ENCODE data around the gene ARL5C.
"Not testable (repeated sequence)": the region's sequence is repeated elsewhere in the genome, so short reads cannot be mapped to it uniquely, and the experiment has no call there.

Gene ARL5C

DNA sequence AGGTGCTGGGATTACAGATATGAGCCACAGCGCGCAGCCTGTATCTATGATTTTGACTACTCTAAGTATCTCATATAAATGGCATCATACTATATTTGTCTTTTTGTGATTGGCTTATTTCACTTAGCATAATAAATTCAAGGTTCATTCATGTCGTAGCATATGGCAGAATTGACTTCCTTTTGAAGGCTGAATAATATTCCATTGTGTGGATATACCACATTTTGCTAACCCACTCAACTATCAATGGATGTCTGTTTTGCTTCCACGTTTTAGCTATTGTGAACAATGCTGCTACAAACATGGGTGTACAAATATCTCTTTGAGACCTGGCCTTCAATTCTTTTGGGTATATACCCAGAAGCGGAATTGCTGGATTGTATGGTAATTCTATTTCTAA, 24.7 kb downstream of the ARL5C start:
- DNase-seq (ENCODE audit: low read depth): no peak

GRCh38 chr17:39139561-39139960, 26.4 kb downstream of the ARL5C start:
- no peak for DNase-seq (ENCODE audit: low read depth)

DNA sequence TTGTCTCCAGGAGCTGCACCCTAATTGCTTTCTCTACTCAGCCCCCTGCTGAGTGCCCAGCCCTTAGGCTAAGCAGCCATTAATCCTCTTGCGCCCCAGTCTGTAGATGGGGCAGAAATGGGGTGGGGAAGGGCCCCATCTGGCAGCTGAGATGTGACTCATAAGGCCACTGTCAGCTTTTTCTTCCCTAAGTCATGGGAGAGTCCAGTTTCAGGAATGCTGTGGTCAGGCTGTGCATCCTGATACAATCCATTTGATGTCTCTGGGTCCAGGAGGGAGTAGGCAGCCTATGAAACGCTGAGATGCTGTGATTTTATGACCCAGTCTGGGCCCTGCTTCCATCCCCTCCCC, 26.8 kb downstream of the ARL5C start:
- no peak for DNase-seq (ENCODE audit: low read depth)

DNA sequence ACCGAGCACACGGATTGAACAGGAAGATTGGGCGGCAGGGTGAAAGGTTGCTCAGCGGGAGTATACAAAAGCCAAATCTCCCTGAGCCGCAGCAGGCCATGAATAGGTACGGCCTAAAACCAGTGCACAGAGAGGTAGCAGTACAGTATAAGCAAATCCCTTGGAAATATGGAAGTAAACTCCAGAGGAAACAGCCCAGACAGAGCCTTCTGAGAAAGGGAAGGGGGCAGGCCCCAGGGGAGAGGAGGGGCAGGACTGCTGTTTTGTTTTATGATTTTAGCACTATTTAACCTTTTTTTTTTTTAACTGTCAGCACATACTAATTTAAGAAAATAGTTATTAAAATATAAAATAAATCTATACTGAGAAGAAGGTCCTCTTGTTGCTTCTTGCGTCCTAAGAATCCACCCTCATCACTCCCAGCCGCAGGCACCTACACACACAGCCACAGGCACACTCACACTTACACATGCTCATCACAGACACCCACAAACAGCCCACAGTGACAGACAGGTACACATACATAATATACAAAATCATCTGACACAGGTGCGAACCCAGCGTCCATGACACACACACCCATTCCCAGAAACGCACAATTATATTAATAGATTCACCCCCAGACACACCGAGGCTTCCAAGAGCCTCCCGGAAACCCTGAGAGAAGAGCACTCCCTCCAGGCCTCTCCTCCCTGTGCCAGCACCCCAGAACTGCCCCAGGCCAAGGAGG, 27.4 kb downstream of the ARL5C start:
- DNase-seq (ENCODE audit: low read depth): no peak

DNA sequence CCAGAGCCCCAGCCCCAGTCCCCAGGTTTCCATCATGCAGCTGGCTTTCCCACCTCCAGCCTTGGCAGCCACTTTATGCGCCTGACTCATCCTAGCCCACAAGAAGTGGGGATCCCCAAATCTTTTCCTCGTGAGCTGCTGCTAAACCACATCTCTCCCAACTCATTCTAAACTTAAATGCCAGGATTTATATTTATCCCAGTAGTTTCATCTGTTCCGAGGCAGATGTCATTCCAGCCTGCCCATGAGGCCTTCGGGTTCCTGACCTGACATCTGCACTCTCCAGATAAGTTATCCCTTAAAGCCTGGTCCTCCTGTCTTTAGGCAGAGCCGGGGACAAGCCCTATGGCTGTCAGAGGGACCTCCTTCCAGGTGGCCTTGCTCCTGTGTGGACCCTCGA, 31.1 kb downstream of the ARL5C start:
- DNase-seq (ENCODE audit: low read depth): no peak

GRCh38 chr17:39132192-39132610, 33.8 kb downstream of the ARL5C start:
- no peak for DNase-seq (ENCODE audit: low read depth)

GRCh38 chr17:39131616-39132015, 34.3 kb downstream of the ARL5C start:
- DNase-seq (ENCODE audit: low read depth): no peak

GRCh38 chr17:39130205-39130604, 35.8 kb downstream of the ARL5C start:
- no peak for DNase-seq (ENCODE audit: low read depth)

DNA sequence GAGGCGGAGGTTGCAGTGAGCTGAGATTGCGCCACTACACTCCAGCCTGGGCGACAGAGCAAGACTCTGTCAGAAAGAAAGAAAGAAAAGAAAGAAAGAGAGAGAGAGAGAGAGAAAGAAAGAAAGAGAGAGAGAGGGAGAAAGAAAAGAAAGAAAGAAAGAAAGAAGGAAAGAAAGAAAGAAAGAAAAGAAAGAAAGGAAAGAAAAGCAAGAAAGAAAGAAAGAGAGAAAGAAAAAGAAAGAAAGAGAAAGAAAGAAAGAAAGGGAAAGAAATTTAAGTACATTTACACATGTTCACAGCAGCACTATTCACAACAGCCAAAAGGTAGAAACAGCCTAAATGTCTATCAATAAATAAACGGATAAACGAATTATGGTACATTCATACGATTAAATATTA, 36.4 kb downstream of the ARL5C start:
- DNase-seq (ENCODE audit: low read depth): not testable (repeated sequence)

GRCh38 chr17:39126436-39126835, 39.5 kb downstream of the ARL5C start:
- DNase-seq (ENCODE audit: low read depth): no peak

GRCh38 chr17:39125143-39125875, 40.7 kb downstream of the ARL5C start:
- no peak for DNase-seq (ENCODE audit: low read depth)

DNA sequence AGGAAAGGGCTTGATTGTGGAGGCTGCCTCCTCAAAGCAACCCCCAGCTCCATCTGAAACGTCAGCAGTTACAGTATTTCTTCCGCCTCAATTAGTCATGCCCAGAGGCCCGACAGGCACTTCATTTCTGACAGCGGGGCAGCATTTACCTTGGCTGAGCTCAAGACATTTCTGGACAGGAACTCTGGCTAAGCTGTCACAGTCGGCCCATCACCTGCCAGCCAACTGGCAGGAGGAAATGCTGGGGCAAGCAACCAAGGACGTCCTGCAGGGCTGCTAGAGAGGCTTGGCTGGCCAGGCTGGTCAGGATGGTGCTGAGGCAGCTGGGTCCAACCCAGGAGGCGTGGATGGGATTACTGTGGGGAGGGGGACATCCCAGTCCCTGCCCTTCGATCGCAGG, 42.3 kb downstream of the ARL5C start:
- DNase-seq (ENCODE audit: low read depth): no peak

GRCh38 chr17:39122991-39123390, 43.0 kb downstream of the ARL5C start:
- no peak for DNase-seq (ENCODE audit: low read depth)

DNA sequence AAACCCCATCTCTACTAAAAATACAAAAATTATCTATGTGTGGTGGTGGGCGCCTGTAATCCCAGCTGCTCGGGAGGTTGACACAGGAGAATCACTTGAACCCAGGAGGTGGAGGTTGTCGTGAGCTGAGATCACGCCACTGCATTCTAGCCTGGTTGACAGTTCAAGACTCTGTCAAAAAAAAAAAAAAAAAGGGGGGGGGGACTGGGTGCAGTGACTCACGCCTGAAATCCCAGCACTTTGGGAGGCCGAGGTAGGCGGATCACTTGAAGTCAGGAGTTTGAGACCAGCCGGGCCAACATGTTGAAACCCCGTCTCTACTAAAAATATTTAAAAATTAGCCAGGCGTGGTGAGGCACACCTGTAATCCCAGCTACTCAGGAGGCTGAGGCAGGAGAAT, 44.0 kb downstream of the ARL5C start:
- DNase-seq (ENCODE audit: low read depth): not testable (repeated sequence)

DNA sequence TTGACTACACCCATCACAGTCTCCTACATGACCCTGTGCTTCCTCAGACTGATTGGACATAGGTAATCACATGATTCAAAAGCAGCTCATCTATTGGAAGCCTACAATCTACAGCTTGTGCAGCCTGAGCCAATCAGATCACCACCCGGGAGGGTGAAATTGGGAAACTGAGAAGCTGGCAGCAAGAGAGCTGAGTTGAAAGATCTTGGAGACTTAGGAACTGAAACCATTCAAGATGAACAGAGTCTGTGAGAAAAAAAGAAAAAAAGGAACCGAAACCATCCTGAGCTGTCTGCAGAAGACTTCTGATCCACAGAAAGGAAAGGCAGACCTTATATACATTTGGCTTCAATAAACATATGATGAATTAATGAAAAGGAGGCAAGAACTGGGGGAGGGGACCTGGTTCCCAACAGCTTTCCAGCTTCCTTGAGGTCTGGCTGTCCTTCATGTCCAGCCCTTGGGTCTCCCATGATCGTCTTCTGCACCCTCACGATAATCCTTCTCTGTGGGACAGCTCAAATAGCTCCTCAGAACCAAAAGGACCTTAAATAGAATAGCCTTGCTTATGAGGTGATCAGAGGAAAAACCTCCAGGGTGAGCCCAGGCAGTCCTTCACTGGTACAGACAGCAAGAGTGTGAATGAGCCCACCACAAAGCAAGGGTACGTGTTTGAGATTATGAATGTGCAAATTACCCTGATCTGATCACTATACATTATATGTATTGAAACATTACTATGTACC, 47.1 kb downstream of the ARL5C start:
- no peak for DNase-seq (ENCODE audit: low read depth)

DNA sequence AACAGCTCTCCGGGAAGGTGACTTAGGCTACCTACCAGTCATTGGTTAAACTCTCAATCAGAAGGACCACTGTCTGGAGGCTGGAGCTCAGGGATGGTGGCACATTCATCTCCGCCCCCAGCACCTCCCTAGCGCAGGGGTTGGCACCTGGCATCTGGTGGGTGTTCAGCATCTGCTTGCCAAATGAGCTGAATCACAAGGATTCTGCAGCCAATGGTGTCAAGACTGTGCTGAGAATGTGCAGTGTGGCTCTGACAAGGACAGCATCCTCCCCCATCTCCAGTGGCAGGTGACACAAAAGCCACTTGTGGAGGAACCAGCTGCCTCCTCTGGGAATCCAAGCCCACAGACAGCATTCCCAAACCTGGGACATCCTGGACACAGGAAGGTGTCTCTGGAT, 49.7 kb downstream of the ARL5C start:
- no peak for DNase-seq (ENCODE audit: low read depth)

GRCh38 chr17:39115135-39115534, 50.8 kb downstream of the ARL5C start:
- no peak for DNase-seq (ENCODE audit: low read depth)

DNA sequence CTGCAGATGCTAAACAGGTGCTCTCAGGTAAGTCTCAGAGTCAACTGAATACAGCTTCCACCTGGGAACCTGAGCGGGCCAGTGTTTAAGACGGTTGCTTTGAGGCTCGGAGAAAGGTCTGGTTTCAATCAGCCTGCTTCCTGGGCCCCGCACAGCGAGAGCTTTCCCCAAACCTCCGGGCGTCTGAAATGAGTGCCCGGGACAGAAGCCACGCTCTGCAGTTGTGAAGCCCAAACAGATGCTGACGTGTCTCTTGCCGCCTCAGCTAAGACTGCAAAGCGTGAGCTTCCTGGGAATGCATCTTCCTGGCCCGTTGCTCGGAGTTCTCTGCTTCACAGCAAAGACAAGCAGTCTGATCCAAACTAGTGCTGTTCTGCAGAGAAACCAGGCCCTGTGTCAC, 51.2 kb downstream of the ARL5C start:
- no peak for DNase-seq (ENCODE audit: low read depth)

- no peak for DNase-seq (ENCODE audit: low read depth)
Measured at GRCh38 chr17:39113871-39114270, 52.1 kb downstream of the ARL5C start.

DNA sequence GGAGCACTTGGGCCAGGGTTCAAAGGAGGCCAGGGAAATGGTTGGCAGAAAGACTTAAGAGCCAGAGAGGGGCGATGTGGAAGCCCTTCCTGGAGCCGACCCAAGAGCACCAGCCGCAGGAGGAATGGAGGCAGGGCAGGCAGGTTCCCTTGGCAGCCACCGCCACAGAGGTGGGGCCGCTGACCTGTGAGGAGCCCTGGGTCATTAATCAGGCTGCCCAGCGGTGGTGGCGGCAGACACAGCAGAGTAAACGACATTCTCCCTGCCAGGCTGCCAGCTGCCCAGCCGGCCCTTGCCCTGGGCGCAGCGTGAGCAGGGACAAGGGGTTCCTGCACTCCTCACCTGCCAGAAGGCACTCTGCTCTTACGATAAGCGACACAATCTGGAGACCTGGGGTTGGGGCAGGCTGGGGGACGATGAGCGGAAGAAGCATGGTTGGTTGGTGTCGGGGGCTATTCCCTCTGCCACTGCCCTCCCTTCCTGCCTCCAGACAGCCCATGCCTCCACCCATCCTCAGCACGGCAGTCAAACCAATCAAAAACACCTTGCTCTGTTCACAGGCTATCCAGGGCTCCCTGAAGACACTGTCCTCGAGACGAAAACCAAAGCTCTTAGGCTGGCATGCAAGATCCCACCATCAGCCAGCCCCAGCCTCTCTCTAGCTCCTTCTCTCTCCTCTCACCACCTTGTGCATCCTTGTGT, 55.4 kb downstream of the ARL5C start:
- no peak for DNase-seq (ENCODE audit: low read depth)

DNA sequence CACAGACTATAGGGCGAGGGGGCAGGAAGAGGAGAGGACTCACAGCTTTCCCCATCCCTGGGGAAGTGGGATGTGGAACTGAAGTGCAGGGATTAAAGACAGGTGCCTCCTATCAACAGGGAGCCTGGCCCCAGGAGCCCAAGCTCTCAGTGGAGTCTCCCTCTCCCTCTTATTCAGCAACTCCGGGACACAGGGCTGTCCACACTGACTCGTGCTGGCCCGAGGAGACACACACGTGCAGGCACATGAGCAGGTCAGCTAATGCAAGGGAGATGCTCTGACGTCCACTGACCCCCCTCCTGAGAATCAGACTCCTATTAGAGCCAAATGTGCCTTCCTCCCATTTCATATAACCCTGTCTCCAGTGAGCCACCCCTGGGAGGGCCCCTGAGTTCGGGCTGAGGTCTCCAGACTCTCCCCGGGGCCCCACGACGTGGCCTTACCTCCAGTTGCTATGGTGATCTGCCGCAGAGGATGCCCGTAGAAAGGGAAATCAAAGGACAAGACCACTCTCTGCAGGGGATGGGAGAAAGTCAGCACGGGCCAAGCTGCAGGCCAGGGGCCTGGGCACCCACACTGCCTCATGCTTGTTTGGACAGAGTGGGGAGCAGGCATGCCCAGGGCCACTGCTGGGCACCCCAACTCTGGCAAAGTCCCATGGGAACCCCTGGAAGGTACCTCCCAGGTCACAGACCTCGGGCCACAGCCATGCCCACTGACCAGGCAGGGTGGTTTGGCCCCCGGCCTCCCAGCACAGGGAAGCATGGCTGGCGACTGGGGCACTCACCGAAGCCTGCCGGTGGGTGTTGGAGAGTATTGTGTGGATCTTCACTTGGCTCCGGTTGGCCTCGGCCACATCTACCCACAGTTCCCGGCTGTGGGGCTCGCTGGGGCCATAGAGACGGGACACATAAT, 57.2 kb downstream of the ARL5C start:
- no peak for DNase-seq (ENCODE audit: low read depth)

Data from activated T-helper 1 cell treated with Interleukin-2 at 50 U/mL for 16 hours (primary cell).